ENCODE data around the gene TSSK1B.

DNA sequence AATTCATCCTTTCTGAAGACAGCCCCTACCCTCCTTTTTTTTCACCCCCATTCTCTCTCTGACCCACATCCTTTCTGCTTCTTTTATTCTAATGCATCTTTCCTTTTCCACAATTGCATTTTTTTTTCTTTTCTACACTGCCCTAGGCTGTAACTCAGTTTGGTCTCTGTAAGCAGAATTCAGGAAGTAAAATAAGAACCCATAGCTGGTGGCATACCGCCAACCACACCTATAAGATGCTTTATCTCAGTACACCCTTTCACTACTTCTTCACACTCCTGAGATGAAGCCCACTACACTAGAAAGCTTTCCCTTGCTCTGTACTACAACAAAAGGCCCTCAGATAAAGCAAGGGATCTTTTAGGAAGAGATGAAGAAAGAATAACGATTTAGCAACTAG lies 16.1 kb upstream of the TSSK1B start:
- TF ChIP-seq, protein P1, sequence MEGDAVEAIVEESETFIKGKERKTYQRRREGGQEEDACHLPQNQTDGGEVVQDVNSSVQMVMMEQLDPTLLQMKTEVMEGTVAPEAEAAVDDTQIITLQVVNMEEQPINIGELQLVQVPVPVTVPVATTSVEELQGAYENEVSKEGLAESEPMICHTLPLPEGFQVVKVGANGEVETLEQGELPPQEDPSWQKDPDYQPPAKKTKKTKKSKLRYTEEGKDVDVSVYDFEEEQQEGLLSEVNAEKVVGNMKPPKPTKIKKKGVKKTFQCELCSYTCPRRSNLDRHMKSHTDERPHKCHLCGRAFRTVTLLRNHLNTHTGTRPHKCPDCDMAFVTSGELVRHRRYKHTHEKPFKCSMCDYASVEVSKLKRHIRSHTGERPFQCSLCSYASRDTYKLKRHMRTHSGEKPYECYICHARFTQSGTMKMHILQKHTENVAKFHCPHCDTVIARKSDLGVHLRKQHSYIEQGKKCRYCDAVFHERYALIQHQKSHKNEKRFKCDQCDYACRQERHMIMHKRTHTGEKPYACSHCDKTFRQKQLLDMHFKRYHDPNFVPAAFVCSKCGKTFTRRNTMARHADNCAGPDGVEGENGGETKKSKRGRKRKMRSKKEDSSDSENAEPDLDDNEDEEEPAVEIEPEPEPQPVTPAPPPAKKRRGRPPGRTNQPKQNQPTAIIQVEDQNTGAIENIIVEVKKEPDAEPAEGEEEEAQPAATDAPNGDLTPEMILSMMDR (IDR thresholded peaks at IDR 0.05) = no peak
- TF ChIP-seq POLR2A (IDR thresholded peaks at IDR 0.05) = no peak

All from right lobe of liver (tissue), 4 donors.